Measurements from ENCODE around the gene MUC5B. TPM values are rescaled to one million over a fixed set of nuclear protein-coding genes. Genes with fewer than 3 reads are reported as not detected.

Gene MUC5B
- total RNA-seq, 1 donor from 2014 or later: not detected

GRCh38 chr11:1220941-1221721, 1.7 kb upstream of the MUC5B start:
- no peak for DNase-seq (ENCODE audit: low spot score)
- Histone ChIP-seq H3K9me3 (ENCODE audit: low read depth) (no peaks in the 10 kb centered on the region), H3K27ac (no peak overlapping the region), H4K20me1 (ENCODE audit: low read depth) (no peaks in the 10 kb centered on the region), H3K79me2 (ENCODE audit: low read depth) (no peaks in the 10 kb centered on the region), H3K27me3 (peaks cover 2% of the 10 kb centered on the region), H3K4me3 (no peak overlapping the region), H2AFZ (replicated peaks) (no peak overlapping the region), H3K4me2 (no peak overlapping the region), H3F3A (ENCODE audit: low read depth) (no peaks in the 10 kb centered on the region), H3K9ac (no peak overlapping the region), H3K4me1 (peaks cover 10% of the 10 kb centered on the region), H3K36me3 (no peaks in the 10 kb centered on the region)
- H3K36me3 Mint-ChIP-seq: no peaks in the 10 kb centered on the region
- H3K27me3 Mint-ChIP-seq (ENCODE audit: insufficient read depth, low read depth): no peaks in the 10 kb centered on the region
- no peak overlapping the region for H3K4me3 Mint-ChIP-seq
- no peak for TF ChIP-seq EZH2phosphoT487 (IDR thresholded peaks at IDR 0.05)
- peak overlapping the region; percentile 79 for H3K27ac Mint-ChIP-seq
- H3K9me3 Mint-ChIP-seq: peaks cover 5% of the 10 kb centered on the region
- H3K4me1 Mint-ChIP-seq: no peaks in the 10 kb centered on the region

DNA sequence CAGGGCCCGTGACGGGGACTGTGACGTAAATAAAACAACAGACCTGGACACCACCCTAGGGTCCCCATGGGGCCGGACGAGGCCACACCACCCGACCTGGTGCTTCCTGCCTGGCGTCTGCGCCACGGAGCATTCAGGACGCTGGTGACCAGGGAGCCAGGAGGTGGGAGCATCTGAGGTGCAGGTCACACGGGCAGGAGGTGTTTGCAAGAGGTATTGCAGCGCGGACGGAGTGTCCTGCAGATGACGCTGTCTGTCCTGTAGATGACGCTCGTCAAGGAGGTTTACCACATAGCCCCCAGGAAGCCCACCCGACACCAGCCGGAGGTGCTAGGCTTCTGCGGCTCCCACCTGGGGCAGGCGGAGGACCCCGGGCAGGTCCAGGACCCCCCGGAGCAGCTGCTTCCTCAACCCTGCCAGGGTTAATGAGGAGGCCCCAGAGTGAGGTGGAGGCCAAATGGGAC, 986 bp upstream of the MUC5B start:
- Histone ChIP-seq H3K9me3 (ENCODE audit: low read depth) (no peaks in the 10 kb centered on the region), H3K36me3 (no peaks in the 10 kb centered on the region), H4K20me1 (ENCODE audit: low read depth) (no peaks in the 10 kb centered on the region), H3K9ac (no peak overlapping the region), H3K79me2 (ENCODE audit: low read depth) (no peaks in the 10 kb centered on the region), H2AFZ (replicated peaks) (no peak overlapping the region), H3F3A (ENCODE audit: low read depth) (no peaks in the 10 kb centered on the region), H3K27me3 (no peaks in the 10 kb centered on the region), H3K27ac (no peak overlapping the region), H3K4me3 (no peak overlapping the region), H3K4me2 (no peak overlapping the region), H3K4me1 (peaks cover 10% of the 10 kb centered on the region)
- peak overlapping the region; percentile 79 for H3K27ac Mint-ChIP-seq
- DNase-seq (ENCODE audit: low spot score): no peak
- H3K4me3 Mint-ChIP-seq: no peak overlapping the region
- no peaks in the 10 kb centered on the region for H3K9me3 Mint-ChIP-seq
- TF ChIP-seq EZH2phosphoT487 (IDR thresholded peaks at IDR 0.05) (no peak), EZH2 (IDR thresholded peaks at IDR 0.05) (no peak), CTCF (IDR thresholded peaks at IDR 0.05) (no peak)
- H3K36me3 Mint-ChIP-seq: no peaks in the 10 kb centered on the region
- H3K27me3 Mint-ChIP-seq (ENCODE audit: insufficient read depth, low read depth): no peaks in the 10 kb centered on the region
- no peaks in the 10 kb centered on the region for H3K4me1 Mint-ChIP-seq

DNA sequence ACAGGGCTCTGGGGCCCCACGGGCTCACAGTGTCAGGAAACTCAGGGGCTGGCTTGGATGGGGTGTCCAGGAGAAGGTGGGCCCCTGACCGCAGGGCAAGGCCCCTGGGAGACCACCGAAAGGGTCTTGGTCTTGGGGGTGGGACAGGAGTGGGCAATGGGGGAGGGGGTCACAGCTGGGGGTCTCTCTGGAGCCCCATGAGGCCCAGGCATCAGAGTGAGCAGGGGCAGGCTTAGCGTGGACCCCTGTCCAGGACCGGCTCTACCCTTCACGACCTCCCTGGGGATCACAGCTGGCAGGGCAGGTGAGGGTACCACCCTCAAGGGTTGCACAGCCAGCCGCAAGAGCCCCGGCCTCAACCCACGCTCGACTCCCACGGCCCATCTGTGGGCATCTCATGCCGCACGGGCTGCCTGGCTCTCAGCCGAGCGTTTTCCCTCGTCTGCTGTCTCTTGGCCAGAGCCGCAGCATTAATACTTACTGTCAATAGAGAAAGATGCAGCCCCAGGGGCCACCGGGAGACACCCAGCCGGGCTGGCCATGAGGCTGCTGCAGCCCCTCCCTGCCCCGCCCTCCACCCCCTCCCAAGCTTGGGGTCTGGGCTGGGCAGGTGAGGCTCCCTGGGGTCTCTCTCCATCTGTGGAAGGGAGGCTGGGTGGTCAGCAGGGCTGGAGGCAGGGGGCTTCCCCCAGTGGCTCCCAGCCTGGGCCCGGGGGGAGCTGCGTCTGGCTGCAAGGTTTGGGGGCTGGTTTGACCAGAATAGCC, 662 bp downstream of the MUC5B start:
- Mint-ChIP-seq H3K9me3 (no peaks in the 10 kb centered on the region), H3K27me3 (ENCODE audit: insufficient read depth, low read depth) (no peaks in the 10 kb centered on the region)
- no peak for DNase-seq (ENCODE audit: low spot score)

More for the DNA sequence above, 662 bp downstream of the MUC5B start:
- no peak overlapping the region for H3K4me3 ChIP-seq
- no peaks in the 10 kb centered on the region for H3K36me3 ChIP-seq
- H3F3A ChIP-seq (ENCODE audit: low read depth): no peaks in the 10 kb centered on the region
- TF ChIP-seq EZH2 (IDR thresholded peaks at IDR 0.05) (no peak), EZH2phosphoT487 (IDR thresholded peaks at IDR 0.05) (no peak), CTCF (IDR thresholded peaks at IDR 0.05) (no peak)
- no peak overlapping the region for H3K27ac ChIP-seq
- peaks cover 10% of the 10 kb centered on the region for H3K4me1 ChIP-seq
- H4K20me1 ChIP-seq (ENCODE audit: low read depth): no peaks in the 10 kb centered on the region
- no peak overlapping the region for H3K4me2 ChIP-seq
- no peak overlapping the region for H3K27ac Mint-ChIP-seq
- H3K4me1 Mint-ChIP-seq: no peaks in the 10 kb centered on the region
- no peak overlapping the region for H3K9ac ChIP-seq
- H3K9me3 ChIP-seq (ENCODE audit: low read depth): no peaks in the 10 kb centered on the region
- H3K79me2 ChIP-seq (ENCODE audit: low read depth): no peaks in the 10 kb centered on the region
- no peaks in the 10 kb centered on the region for H3K36me3 Mint-ChIP-seq
- H3K27me3 ChIP-seq: no peaks in the 10 kb centered on the region
- H3K4me3 Mint-ChIP-seq: no peak overlapping the region
- no peak overlapping the region for H2AFZ ChIP-seq (replicated peaks)

Data from neural progenitor cell (in vitro differentiated cells).